ENCODE data around the gene JAGN1. TPM values are rescaled to one million over a fixed set of nuclear protein-coding genes. Genes with fewer than 3 reads are reported as not detected.

The JAGN1 gene
- total and polyA plus RNA-seq, 9 of the 15 experiments (the other 6 are each of a cell fraction or from before 2014, with no cell fraction given) = 31.6 to 77.8 (median 40.3) TPM

DNA sequence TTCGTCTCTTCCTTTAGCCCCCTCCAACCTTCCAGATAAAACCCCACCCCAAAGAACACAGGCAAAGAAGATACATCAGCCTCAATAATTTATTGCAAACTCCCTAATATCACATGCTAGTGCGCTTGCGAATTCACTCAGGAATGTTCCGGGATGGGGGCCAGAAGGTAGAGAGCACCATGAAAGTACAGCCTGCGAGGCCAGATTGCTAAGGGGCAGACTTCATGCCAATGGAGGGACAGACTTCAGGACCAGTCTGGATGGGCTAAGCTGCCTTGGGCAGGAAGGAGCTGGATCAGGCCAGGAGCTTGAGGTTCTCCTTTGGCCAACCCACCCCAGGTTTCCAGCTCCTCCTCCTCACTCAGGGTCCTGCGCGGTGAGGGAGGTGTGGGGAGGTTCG lies 23.8 kb upstream of the JAGN1 start:
- no peak for ATAC-seq
- CTCF ChIA-PET (ENCODE audit: low intra/inter-chr PET ratio) = no interaction called here
- no peak for FAIRE-seq
- H4K20me1 ChIP-seq (replicated peaks; ENCODE audit: control insufficient read depth, insufficient read depth, low read length) = no peaks in the 10 kb centered on the region
- POLR2A ChIA-PET = interaction anchor here (0.8 to 1.1 kb wide), 3 partner anchors 10 to 31 kb away, joined by 3 read pairs; no protein-coding TSS in a partner anchor
- no peaks in the 10 kb centered on the region for H3K27me3 ChIP-seq (ENCODE audit: control insufficient read depth in 2 of 2, insufficient read depth in 2 of 2, low read length in 2 of 2)
- H3K27ac ChIP-seq (ENCODE audit: extremely low read depth, low read depth, low read length) = no peak overlapping the region
- in situ Hi-C loops (cut with MboI) = no loop called here
- no peak overlapping the region for H3K4me3 ChIP-seq
- no peaks in the 10 kb centered on the region for H3K36me3 ChIP-seq (ENCODE audit: control insufficient read depth, insufficient read depth, low read length)
- no peaks in the 10 kb centered on the region for H3K79me2 ChIP-seq (ENCODE audit: control insufficient read depth, insufficient read depth, low read length)
- 0 out of 4 replicates have a peak overlapping the region, but pooled peaks of 1 of the 2 experiments have one; percentile 27 for H3K9ac ChIP-seq (ENCODE audit: insufficient read depth in 1 of 2, low read depth in 2 of 2, low read length in 2 of 2)
- 53% methylated on average over 8 of the region's 8 CpGs for WGBS (ENCODE audit: insufficient coverage, low coverage, missing lambda C conversion rate)
- no peaks in the 10 kb centered on the region for H3K9me1 ChIP-seq (ENCODE audit: control insufficient read depth, insufficient read depth, low read length)
- H2AFZ ChIP-seq (ENCODE audit: low read depth, low read length) = no peak overlapping the region
- no TSS peak for BruUV-seq (replicated peaks)
- no peak overlapping the region for H3K4me2 ChIP-seq (ENCODE audit: insufficient read depth, low read length)
- intact Hi-C loops (cut with micrococcal nuclease) = no loop called here
- peaks cover 6 to 24% of the 10 kb centered on the region in 2 experiments; a peak in 4 of 5 replicates for H3K4me1 ChIP-seq (replicated peaks in 1 of 2; ENCODE audit: control insufficient read depth in 2 of 2, insufficient read depth in 2 of 2, low read length in 2 of 2)
- DNase-seq (ENCODE audit: extremely low read depth in 1 of 4, low spot score in 3 of 4) = no peak
- H3K9me3 ChIP-seq (replicated peaks; ENCODE audit: control insufficient read depth, insufficient read depth, low read depth, low read length) = no peaks in the 10 kb centered on the region
- TF ChIP-seq RBM25 (IDR thresholded peaks at IDR 0.05; ENCODE audit: low read depth, low read length, severe bottlenecking) (no peak), TCF7L2 (IDR thresholded peaks at IDR 0.05; ENCODE audit: low read depth, low read length) (no peak), GTF2F1 (IDR thresholded peaks at IDR 0.05; ENCODE audit: low read depth, low read length) (no peak), ZNF76 (CRISPR knock-in tag; IDR thresholded peaks at IDR 0.05; ENCODE audit: borderline replicate concordance) (no peak), MYBL2 (IDR thresholded peaks at IDR 0.05; ENCODE audit: low read depth) (no peak), MYBL2 (CRISPR knock-in tag; IDR thresholded peaks at IDR 0.05; ENCODE audit: borderline replicate concordance) (no peak), TCFL5 (CRISPR knock-in tag; conservative IDR thresholded peaks at IDR 0.05) (no peak), SAFB (IDR thresholded peaks at IDR 0.05; ENCODE audit: borderline replicate concordance, low read depth, low read length) (no peak), NELFE (IDR thresholded peaks at IDR 0.05; ENCODE audit: insufficient read depth, insufficient read length) (no peak), CREB1 (IDR thresholded peaks at IDR 0.05) (no peak), CREB1 (CRISPR knock-in tag; IDR thresholded peaks at IDR 0.05) (no peak), SMAD3 (CRISPR knock-in tag; conservative IDR thresholded peaks at IDR 0.05) (no peak), PHF21A (IDR thresholded peaks at IDR 0.05; ENCODE audit: borderline replicate concordance, low read depth) (no peak), GATA2 (CRISPR knock-in tag; IDR thresholded peaks at IDR 0.05) (no peak), ZNF384 (IDR thresholded peaks at IDR 0.05; ENCODE audit: low read depth, low read length) (no peak), WHSC1 (IDR thresholded peaks at IDR 0.05; ENCODE audit: low read length) (no peak), RBM39 (optimal IDR thresholded peaks at IDR 0.05; ENCODE audit: low read depth, low read length) (no peak)
- TF ChIP-seq, protein P1, sequence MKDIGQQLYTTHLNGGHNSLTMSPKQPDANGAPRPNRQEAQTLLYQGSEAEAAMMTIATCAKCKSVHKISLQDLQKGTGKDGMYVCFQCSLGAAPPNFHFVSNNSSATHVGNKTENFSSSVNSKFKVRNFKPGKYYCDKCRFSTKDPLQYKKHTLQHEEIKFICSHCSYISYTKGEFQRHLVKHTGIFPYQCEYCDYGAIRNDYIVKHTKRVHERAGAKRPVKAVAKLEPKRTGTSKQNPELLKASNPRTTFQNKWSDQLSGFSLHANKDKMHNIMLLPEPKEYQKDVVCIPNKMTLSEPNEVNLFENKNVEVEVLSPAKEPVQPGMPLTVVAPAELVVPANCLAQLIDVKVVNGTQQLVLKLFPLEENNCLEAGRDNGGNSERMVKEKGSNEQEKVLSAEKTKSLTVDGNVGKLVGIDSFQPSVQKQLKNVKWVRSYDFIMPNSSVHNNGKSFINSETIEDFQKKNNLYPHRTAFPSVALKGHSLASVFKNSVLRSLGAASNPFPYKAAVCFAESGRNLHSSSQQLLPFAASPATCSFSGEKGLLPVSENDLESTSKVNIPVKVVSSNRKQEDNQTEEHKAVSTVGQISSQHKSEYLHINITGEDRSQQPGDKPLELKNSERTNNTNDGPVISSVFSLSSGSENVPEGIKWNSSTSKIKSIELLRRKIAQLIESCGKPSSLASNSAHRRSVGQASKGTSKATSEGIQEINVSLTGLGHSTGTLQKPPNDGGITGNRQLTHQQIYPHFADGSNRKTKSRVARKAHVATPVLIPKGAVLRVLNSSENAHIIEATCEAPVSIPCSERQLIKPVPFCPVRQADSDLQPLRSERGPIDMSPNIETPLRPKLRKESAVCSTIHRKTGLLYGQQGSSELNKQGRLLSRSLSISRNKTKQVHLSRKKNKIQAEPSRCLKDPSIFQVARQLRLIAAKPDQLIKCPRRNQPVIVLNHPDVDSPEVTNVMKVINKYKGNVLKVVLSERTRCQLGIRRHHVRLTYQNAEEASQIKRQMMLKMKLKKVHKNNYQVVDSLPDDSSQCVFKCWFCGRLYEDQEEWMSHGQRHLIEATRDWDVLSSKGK (CRISPR knock-in tag; IDR thresholded peaks at IDR 0.05) = no peak

Data from K562 (cell line).